AG09319 (cell line): Measurements from ENCODE around the gene ASPHD1.
A peak's percentile ranks its signal among the peaks of the same experiment; 100 is the strongest.
"Not testable (repeated sequence)": the region's sequence is repeated elsewhere in the genome, so short reads cannot be mapped to it uniquely, and the experiment has no call there.

Source experiments
- DNase-seq: peaks from one replicate; pipeline ENCODE4 v3.0.0-alpha.2; 2010; ENCODE audit warnings: low read depth; ENCODE audit errors: extremely low read depth
- CTCF ChIP-seq: IDR thresholded peaks from 2 replicates; pipeline ENCODE4 v1.5.1; 2011; ENCODE audit warnings: low read depth, mild to moderate bottlenecking, inconsistent platforms, low read length, moderate library complexity

Gene ASPHD1

GRCh38 chr16:29927070-29927905 lies 27.0 kb downstream of the ASPHD1 start:
- no peak for TF ChIP-seq CTCF
- peak; percentile 15 for DNase-seq

- DNase-seq, result not testable (repeated sequence)
Measured at GRCh38 chr16:29931750-29932149, 31.5 kb downstream of the ASPHD1 start.

- no peak for TF ChIP-seq CTCF
- no peak for DNase-seq
Measured at GRCh38 chr16:29940656-29941055, 40.4 kb downstream of the ASPHD1 start.

GRCh38 chr16:29943846-29944799 lies 43.8 kb downstream of the ASPHD1 start:
- peak; percentile 48 for TF ChIP-seq CTCF
- DNase-seq, result peak; percentile 95

- no peak for TF ChIP-seq CTCF
Measured at GRCh38 chr16:29947897-29948296, 47.6 kb downstream of the ASPHD1 start.

GRCh38 chr16:29950806-29951461 lies 50.6 kb downstream of the ASPHD1 start:
- TF ChIP-seq CTCF, result no peak
- DNase-seq, result no peak

More at GRCh38 chr16:29947897-29948296, 47.6 kb downstream of the ASPHD1 start:
- no peak for DNase-seq

- TF ChIP-seq CTCF, result no peak
- DNase-seq, result no peak
Measured at GRCh38 chr16:29951625-29952365, 51.5 kb downstream of the ASPHD1 start.
